Smooth muscle cell (in vitro differentiated cells): Measurements from ENCODE around the gene COL23A1. TPM values are rescaled to one million over a fixed set of nuclear protein-coding genes. Genes with fewer than 3 reads are reported as not detected.

Experiments used
- DNase-seq: peaks from one replicate; lab custom pipeline; 2025; ENCODE audit not compliant: unreplicated experiment; lab: John Stamatoyannopoulos, UW
- H2AFZ ChIP-seq: fragments of 200-600 bp; sonication (generic); 2 replicates; pipeline ENCODE4 v1.6.0; 2016; ENCODE audit warnings: antibody characterized with exemption, low read depth, mild to moderate bottlenecking
- H3F3A ChIP-seq: fragments of 200-600 bp; sonication (generic); 2 replicates; pipeline ENCODE4 v1.6.0; 2017; ENCODE audit warnings: antibody characterized with exemption, low read depth
- H3K27ac ChIP-seq: fragments of 200-600 bp; sonication (generic); 2 replicates; pipeline ENCODE4 v1.5.1; 2016; ENCODE audit warnings: low read depth, mild to moderate bottlenecking
- H3K27me3 ChIP-seq: fragments of 200-600 bp; sonication (generic); 2 replicates; pipeline ENCODE4 v1.6.1; 2016; ENCODE audit warnings: low read depth, mild to moderate bottlenecking
- H3K36me3 ChIP-seq: fragments of 200-600 bp; sonication (generic); 2 replicates; pipeline ENCODE4 v1.5.1; 2016; ENCODE audit warnings: low read depth
- H3K4me1 ChIP-seq: fragments of 200-600 bp; sonication (generic); 2 replicates; pipeline ENCODE4 v1.5.1; 2016; ENCODE audit warnings: low read depth
- H3K4me2 ChIP-seq: fragments of 200-600 bp; sonication (generic); 2 replicates; pipeline ENCODE4 v1.6.0; 2016; ENCODE audit warnings: mild to moderate bottlenecking
- H3K4me3 ChIP-seq: fragments of 200-600 bp; sonication (generic); 2 replicates; pipeline ENCODE4 v1.5.1; 2016; ENCODE audit warnings: mild to moderate bottlenecking
- H3K79me2 ChIP-seq: fragments of 200-600 bp; sonication (generic); 2 replicates; pipeline ENCODE4 v1.6.0; 2016; ENCODE audit warnings: low read depth, mild to moderate bottlenecking
- H3K9ac ChIP-seq: fragments of 200-600 bp; sonication (generic); 2 replicates; pipeline ENCODE4 v1.6.0; 2016; ENCODE audit warnings: low read depth
- H3K9me3 ChIP-seq: fragments of 200-600 bp; sonication (generic); replicated peaks from 2 replicates; pipeline ENCODE4 v1.5.1; 2016; ENCODE audit warnings: low read depth
- H4K20me1 ChIP-seq: fragments of 200-600 bp; sonication (generic); 2 replicates; pipeline ENCODE4 v1.6.0; 2016; ENCODE audit warnings: low read depth
- WGBS: methylation state at CpG from one replicate; pipeline ENCODE4 v1.1.7; 2016; ENCODE audit warnings: low lambda C conversion rate; 5-methylcytosine and 5-hydroxymethylcytosine counted together
- polyA plus RNA-seq: library from polyadenylated mRNA; unstranded; fragments of >200 nt; fragmentation: Nextera tagmentation; extraction: Ambion mirVana; gene quantifications from 2 replicates; pipeline ENCODE4 v1.2.1, GENCODE V29; 2016
- total RNA-seq: library from RNA; depleted of rRNA; stranded (reverse); fragments of >200 nt; gene quantifications from 2 replicates; pipeline ENCODE4 v1.2.3, GENCODE V29; 2014
- TF ChIP-seq, protein P1 (sequence below): fragments of 200-600 bp; sonication (generic); IDR thresholded peaks from 2 replicates; pipeline ENCODE4 v1.5.1; 2017; ENCODE audit warnings: borderline replicate concordance, mild to moderate bottlenecking, antibody characterized with exemption; ENCODE audit not compliant: insufficient read depth, poor library complexity, severe bottlenecking

Gene COL23A1
- total and polyA plus RNA-seq, 2 experiments from 2014 or later: 5.3 to 27.4 TPM

DNA sequence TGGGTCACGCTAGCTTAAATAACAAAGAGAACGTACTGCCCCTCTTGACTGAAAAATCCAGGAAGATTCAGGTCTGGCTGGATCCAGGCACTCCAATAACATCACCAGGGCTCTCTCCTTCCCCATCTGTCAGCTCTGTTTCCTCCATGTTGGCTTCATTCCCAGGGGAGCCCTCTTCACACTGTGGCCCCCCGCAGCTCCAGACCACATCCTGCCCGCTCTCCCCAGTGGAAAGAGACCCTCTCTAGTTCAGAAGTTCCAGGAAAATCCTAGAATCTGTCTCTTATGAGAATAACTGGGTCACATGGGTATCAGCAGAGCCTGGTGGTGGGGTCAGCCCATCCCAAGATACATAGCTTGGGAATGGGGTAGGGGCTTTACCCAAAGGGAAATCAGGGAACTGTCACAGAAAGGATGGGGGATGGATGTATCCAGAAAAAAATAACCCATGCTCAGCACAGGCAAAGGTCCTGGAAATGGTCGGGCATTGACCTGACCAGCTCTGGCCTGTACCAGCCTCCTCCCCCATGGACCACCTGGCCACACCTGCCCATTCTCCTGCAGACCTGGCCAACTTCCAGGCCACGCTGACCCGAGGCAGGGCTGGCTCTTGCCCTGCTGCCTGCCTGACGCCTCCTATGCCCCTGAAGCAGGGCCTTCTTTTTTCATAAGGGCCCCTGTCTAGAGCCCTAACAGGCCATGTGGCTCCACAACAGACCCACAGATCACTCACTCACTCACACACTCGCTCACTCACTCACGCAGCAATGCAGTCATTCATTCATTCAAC is 65.9 kb downstream of the COL23A1 start:
- TF ChIP-seq, protein P1, sequence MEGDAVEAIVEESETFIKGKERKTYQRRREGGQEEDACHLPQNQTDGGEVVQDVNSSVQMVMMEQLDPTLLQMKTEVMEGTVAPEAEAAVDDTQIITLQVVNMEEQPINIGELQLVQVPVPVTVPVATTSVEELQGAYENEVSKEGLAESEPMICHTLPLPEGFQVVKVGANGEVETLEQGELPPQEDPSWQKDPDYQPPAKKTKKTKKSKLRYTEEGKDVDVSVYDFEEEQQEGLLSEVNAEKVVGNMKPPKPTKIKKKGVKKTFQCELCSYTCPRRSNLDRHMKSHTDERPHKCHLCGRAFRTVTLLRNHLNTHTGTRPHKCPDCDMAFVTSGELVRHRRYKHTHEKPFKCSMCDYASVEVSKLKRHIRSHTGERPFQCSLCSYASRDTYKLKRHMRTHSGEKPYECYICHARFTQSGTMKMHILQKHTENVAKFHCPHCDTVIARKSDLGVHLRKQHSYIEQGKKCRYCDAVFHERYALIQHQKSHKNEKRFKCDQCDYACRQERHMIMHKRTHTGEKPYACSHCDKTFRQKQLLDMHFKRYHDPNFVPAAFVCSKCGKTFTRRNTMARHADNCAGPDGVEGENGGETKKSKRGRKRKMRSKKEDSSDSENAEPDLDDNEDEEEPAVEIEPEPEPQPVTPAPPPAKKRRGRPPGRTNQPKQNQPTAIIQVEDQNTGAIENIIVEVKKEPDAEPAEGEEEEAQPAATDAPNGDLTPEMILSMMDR: no peak
- WGBS: 95% methylated on average over 10 of the region's 10 CpGs
- no peak overlapping the region for H3K9ac ChIP-seq
- no peak for DNase-seq
- H3K9me3 ChIP-seq: no peaks in the 10 kb centered on the region
- no peaks in the 10 kb centered on the region for H3K36me3 ChIP-seq
- H4K20me1 ChIP-seq: no peaks in the 10 kb centered on the region
- no peaks in the 10 kb centered on the region for H3K79me2 ChIP-seq
- peaks cover 10% of the 10 kb centered on the region for H3K4me1 ChIP-seq
- no peaks in the 10 kb centered on the region for H3K27me3 ChIP-seq
- no peak overlapping the region for H3K27ac ChIP-seq
- H2AFZ ChIP-seq: no peak overlapping the region
- H3K4me3 ChIP-seq: no peak overlapping the region
- H3F3A ChIP-seq: no peaks in the 10 kb centered on the region
- no peak overlapping the region for H3K4me2 ChIP-seq

DNA sequence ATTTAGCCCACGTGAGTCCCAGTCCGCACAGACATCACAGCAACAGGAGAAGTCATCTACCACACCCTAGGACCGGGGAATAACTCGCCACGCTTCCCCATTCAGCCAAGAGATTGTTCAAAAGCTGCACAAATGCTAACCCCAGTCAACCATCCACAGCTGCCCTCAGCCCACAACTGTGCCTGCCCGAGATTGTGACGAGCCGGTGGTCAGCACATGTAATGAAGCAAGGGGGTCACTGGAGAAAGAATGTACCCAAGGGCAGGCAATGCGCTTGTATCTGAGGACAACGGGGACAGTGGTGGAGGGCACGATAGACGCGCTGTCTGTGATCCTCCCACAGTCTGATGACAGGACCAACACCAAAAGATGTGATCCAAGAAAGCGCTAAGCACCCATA is 67.8 kb downstream of the COL23A1 start:
- 98% methylated on average over 14 of the region's 14 CpGs for WGBS
- Histone ChIP-seq H3K4me2 (no peak overlapping the region), H4K20me1 (no peaks in the 10 kb centered on the region), H3K79me2 (no peaks in the 10 kb centered on the region), H3K4me1 (peaks cover 10% of the 10 kb centered on the region), H3K9me3 (no peaks in the 10 kb centered on the region), H2AFZ (no peak overlapping the region), H3K27me3 (no peaks in the 10 kb centered on the region), H3K27ac (no peak overlapping the region), H3K36me3 (no peaks in the 10 kb centered on the region), H3K9ac (no peak overlapping the region), H3K4me3 (no peak overlapping the region), H3F3A (no peaks in the 10 kb centered on the region)
- TF ChIP-seq, protein P1: no peak
- no peak for DNase-seq

DNA sequence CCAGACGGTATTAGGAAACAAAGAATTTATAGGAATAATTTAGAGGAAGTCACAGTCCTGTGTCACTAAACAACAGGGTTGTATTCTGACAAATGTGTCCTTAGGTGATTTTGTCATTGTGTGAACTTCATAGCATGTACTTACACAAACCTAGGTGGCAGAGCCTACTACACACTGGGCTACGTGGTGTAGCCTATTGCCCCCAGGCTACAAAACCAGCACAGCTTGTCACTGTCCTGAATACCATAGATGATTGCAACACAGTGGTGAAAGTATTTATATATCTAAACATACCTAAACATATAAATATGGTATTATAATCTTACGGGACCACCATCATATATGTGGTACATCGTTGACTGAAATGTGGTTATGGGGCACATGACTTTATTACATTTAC is 69.3 kb downstream of the COL23A1 start:
- 87% methylated on average over 4 of the region's 4 CpGs for WGBS
- H3K27me3 ChIP-seq: no peaks in the 10 kb centered on the region
- TF ChIP-seq, protein P1: no peak
- H3K9ac ChIP-seq: no peak overlapping the region
- no peaks in the 10 kb centered on the region for H3K36me3 ChIP-seq
- no peak overlapping the region for H2AFZ ChIP-seq
- DNase-seq: no peak
- no peaks in the 10 kb centered on the region for H3F3A ChIP-seq
- H3K4me3 ChIP-seq: no peak overlapping the region
- H3K4me1 ChIP-seq: no peaks in the 10 kb centered on the region
- H4K20me1 ChIP-seq: no peaks in the 10 kb centered on the region
- H3K4me2 ChIP-seq: no peak overlapping the region
- H3K79me2 ChIP-seq: no peaks in the 10 kb centered on the region
- H3K27ac ChIP-seq: no peak overlapping the region
- H3K9me3 ChIP-seq: no peaks in the 10 kb centered on the region

DNA sequence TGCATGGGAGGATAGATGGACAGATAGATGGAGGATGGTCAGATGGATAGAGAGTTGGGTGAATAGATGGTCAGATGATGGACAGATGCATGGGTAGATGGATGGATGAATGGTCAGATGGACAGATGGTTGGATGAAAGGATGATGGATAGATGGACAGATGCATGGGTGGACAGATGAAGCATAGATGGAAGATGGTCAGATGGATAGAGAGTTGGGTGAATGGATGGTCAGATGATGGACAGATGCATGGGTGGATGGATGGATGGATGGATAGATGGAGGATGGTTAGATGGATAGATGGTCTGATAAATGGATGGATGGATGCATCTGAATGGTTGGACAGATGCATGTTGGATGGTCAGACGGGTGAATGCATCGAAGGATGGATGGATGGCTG is 70.4 kb downstream of the COL23A1 start:
- no peaks in the 10 kb centered on the region for H3F3A ChIP-seq
- no peaks in the 10 kb centered on the region for H4K20me1 ChIP-seq
- H2AFZ ChIP-seq: no peak overlapping the region
- no peak for DNase-seq
- H3K27me3 ChIP-seq: no peaks in the 10 kb centered on the region
- no peaks in the 10 kb centered on the region for H3K4me1 ChIP-seq
- no peak overlapping the region for H3K9ac ChIP-seq
- H3K27ac ChIP-seq: no peak overlapping the region
- no peaks in the 10 kb centered on the region for H3K79me2 ChIP-seq
- TF ChIP-seq, protein P1: no peak
- no peaks in the 10 kb centered on the region for H3K9me3 ChIP-seq
- no peak overlapping the region for H3K4me3 ChIP-seq
- no peaks in the 10 kb centered on the region for H3K36me3 ChIP-seq
- no peak overlapping the region for H3K4me2 ChIP-seq
- WGBS: 94% methylated on average over 2 of the region's 2 CpGs
